Effector memory CD4-positive, alpha-beta T cell (primary cell): ENCODE data around the gene VCX.

Experiments
- DNase-seq, 3 donors: peaks; one replicate each; pipeline ENCODE4 v3.0.0-alpha.2; 2020
- H3K27ac ChIP-seq: 2 replicates; pipeline ENCODE4 v1.7.0; 2013; ENCODE audit warnings: mild to moderate bottlenecking, low read length, moderate library complexity; ENCODE audit not compliant: insufficient read depth, poor library complexity, severe bottlenecking
- H3K27me3 ChIP-seq: replicated peaks from 2 replicates; pipeline ENCODE4 v1.7.0; 2013; ENCODE audit warnings: mild to moderate bottlenecking, low read length; ENCODE audit not compliant: insufficient read depth, control insufficient read depth, poor library complexity, severe bottlenecking
- H3K36me3 ChIP-seq: 2 replicates; pipeline ENCODE4 v1.7.0; 2013; ENCODE audit warnings: mild to moderate bottlenecking, low read length, moderate library complexity; ENCODE audit not compliant: control insufficient read depth, insufficient read depth
- H3K4me1 ChIP-seq: 2 replicates; pipeline ENCODE4 v1.7.0; 2013; ENCODE audit warnings: low read length, mild to moderate bottlenecking; ENCODE audit not compliant: control insufficient read depth, insufficient read depth, poor library complexity, severe bottlenecking
- H3K4me3 ChIP-seq: 2 replicates; pipeline ENCODE4 v1.7.0; 2013; ENCODE audit warnings: low read length, low read depth, mild to moderate bottlenecking; ENCODE audit not compliant: insufficient read depth, poor library complexity, severe bottlenecking
- H3K9me3 ChIP-seq: 2 replicates; pipeline ENCODE4 v1.7.0; 2013; ENCODE audit warnings: mild to moderate bottlenecking, low read length, moderate library complexity; ENCODE audit not compliant: control insufficient read depth

The VCX gene

GRCh38 chrX:7889680-7890079, 46.7 kb downstream of the VCX start:
- H3K9me3 ChIP-seq: no peaks in the 10 kb centered on the region
- H3K4me3 ChIP-seq: no peak overlapping the region
- no peak for DNase-seq
- H3K36me3 ChIP-seq: no peaks in the 10 kb centered on the region
- H3K4me1 ChIP-seq: no peaks in the 10 kb centered on the region
- no peaks in the 10 kb centered on the region for H3K27me3 ChIP-seq
- H3K27ac ChIP-seq: no peak overlapping the region

GRCh38 chrX:7891928-7892327, 49.0 kb downstream of the VCX start:
- Histone ChIP-seq H3K4me1 (no peaks in the 10 kb centered on the region), H3K27me3 (no peaks in the 10 kb centered on the region), H3K27ac (no peak overlapping the region), H3K9me3 (no peaks in the 10 kb centered on the region), H3K4me3 (no peak overlapping the region), H3K36me3 (no peaks in the 10 kb centered on the region)
- DNase-seq: no peak
